HG03159 (cell line): ENCODE results near the gene PLCXD3.

ENCODE experiments used
- ATAC-seq: cut with Tn5 transposase; IDR thresholded peaks from one replicate; pipeline ENCODE4 v1.9.1; 2021; ENCODE audit warnings: mild to moderate bottlenecking, moderate library complexity; ENCODE audit not compliant: unreplicated experiment

PLCXD3 gene

DNA sequence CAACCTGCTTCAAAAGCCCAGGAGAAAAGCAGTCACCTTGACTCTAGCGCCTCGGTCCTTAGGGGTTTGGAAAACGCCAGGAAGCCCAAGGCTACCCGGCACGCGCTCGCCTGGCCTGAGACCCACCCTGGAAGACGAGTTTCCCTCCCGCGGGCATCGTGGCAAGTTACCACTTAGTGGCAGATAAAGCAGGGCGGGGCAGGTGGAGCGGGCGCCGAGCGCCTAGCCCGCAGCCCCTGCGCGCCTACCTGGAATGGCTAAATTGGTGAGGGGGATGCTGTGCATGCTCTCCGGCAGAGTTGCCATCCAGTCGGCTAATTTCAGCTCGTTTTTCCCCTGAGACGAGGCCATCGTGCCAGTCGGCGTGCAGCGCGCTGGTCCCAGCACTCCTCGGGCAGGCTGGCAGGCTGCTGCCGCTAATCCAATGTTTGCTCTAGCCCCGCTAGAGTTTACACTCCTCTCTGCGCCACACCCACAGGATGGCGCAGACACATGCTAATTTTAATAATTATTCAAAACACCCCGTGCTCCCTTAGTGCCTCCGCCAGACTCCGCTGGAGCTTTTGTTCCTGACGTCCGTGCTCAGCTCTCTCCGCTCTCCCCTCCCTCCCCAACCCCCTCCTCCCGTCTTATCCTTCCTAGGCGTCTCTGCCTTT, at the start of gene PLCXD3:
Gene PLCXD3 (minus strand): TSS at position 426 of the 656 bp plus-strand sequence. CDS start 75 bp downstream, at position 351.
- ATAC-seq = no peak

GRCh38 chr5:41559184-41559583, 48.8 kb upstream of the PLCXD3 start:
- ATAC-seq = no peak

GRCh38 chr5:41558295-41558694, 47.9 kb upstream of the PLCXD3 start:
- no peak for ATAC-seq

- ATAC-seq = no peak
These were observed 37.6 kb upstream of the PLCXD3 start for GRCh38 chr5:41547991-41548390.

GRCh38 chr5:41542183-41542582, 31.8 kb upstream of the PLCXD3 start:
- no peak for ATAC-seq

DNA sequence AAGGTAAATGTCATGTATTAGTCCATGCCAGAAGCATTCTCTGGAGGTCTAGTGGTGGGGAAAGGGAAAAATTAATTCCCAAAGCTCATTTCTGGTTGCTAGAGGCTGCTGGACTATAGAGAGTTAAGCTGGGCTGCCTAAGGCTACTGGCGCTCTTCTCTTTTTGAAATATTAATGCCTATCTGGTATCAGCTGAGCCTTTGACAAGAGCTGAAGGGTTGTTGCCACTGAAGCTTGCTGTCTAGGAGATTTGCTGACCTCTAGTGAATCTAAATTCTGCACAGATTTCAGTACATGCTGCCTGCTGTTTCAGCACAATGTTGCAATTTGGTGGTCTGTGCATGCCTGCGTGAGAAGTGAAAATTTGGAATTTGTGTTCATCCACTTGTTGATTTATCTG, 29.1 kb upstream of the PLCXD3 start:
- ATAC-seq = no peak

- no peak for ATAC-seq
These were observed 27.2 kb upstream of the PLCXD3 start for GRCh38 chr5:41537581-41537980.

DNA sequence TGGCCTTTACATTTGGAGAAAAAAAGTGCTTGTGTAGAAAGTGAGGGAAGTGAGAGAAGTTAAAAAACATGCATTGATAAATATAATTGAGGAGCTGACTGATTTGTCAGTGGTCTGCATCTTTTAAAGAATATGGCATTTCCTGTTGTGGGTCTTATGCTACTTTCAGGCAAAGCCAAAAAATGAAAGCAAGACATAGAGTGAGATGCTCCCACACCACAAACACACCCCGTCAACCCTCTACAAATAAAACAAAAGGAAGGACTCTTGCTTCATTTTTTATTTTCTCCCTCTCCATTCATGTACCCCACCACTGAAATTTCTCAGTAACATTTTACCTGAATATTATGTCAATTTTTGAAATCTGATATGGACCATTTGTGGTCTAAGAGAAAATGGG, 22.1 kb upstream of the PLCXD3 start:
- no peak for ATAC-seq

GRCh38 chr5:41527201-41527779, 16.9 kb upstream of the PLCXD3 start:
- no peak for ATAC-seq

GRCh38 chr5:41526699-41527098, 16.3 kb upstream of the PLCXD3 start:
- ATAC-seq = no peak

DNA sequence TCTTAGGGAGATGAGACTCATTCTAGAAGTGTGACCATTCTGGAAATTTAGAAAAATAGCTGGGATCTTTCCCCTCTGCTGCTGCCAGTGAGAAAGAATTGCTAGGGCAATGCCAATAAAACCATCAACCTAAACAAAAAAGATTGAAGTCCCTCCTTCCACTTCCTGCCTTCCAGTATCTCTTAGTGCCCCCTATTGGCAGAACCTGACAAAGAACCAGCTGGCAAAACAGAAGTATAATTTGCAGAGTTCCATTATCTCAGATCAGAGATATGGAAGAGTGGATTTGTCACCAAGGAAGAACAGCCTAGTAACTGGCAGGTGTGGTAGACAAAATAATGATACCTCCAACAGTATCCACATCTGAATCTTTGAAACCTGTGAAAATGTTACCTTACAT, 13.8 kb upstream of the PLCXD3 start:
- ATAC-seq = no peak

GRCh38 chr5:41522193-41522786, 11.9 kb upstream of the PLCXD3 start:
- no peak for ATAC-seq

DNA sequence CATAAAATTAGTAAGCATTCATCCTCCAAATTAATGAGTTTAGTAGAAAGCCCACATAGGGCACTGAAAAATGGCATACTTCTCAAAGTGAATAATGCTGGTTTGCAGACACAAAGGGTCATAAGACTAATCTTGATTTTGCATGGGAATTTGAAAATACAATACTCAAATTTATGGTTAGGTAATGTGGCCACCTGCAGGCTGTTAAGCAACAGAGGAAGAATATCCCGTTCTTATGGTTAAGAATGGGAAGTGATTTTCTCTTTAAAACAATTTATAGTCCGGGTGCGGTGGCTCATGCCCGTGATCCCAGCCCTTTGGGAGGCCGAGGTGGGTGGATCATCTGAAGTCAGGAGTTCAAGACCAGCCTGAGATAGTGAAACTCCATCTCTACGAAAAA, 9.4 kb upstream of the PLCXD3 start:
- ATAC-seq = no peak

DNA sequence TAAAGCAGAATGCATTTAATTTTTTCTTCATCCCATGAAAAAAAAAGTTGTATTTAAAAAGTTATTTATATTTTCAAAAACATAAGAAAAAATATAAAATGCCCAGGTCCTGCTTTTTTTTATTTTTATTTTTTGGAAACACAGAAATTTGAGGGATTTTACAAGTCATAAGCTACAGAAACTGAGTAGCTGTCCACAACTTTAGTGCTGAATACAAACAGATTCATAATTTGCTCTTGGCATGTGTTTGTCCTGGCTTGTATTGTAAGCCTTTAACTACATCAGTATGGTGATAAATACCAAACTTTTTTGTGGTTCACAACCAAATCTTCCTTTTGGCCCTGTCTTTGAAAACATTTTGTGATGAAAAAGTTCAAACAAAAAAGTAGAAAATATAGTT, 7.5 kb upstream of the PLCXD3 start:
- no peak for ATAC-seq

GRCh38 chr5:41511241-41511640, 840 bp upstream of the PLCXD3 start:
- ATAC-seq = no peak

DNA sequence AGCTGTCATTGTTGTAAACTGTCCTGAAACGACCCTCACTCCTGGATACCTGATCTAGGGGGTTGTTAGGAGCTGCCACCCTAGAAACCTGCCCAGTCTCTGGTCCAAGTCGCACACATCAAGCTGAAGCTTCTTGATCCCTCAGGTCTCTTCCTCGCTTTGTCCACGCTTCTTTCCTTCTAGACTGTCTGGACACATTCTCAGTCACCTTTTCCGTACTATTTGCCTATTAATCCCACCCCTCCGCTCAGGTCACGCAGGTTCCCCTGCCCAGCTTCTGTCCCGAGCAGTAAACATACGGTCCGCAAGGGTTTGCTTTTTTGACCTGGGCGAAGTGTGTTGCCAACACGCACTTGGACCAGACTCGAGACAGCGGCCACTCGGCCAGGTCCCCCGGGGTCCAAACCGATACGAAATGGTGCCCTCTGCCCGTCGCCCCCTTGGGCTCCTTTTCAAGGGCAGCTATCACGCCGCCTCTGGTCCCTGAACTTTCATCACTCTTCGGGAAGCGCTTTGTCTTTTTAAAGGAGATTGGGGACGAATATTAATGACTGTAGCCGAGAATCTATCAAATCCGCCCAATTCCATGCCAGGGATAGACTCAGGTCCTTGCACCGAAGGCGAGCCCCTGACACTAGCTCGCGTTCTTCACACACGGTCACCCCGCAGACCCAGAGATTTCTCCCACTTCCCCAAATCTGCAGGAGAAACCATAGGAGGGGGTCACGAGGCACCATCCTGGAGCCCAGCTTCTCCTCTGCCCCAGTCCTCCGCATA, 814 bp downstream of the PLCXD3 start:
- no peak for ATAC-seq

- no peak for ATAC-seq
These were observed 1.6 kb downstream of the PLCXD3 start for GRCh38 chr5:41508696-41509398.

GRCh38 chr5:41508186-41508585, 2.2 kb downstream of the PLCXD3 start:
- no peak for ATAC-seq

- no peak for ATAC-seq
These were observed 2.9 kb downstream of the PLCXD3 start for GRCh38 chr5:41507501-41507900.

DNA sequence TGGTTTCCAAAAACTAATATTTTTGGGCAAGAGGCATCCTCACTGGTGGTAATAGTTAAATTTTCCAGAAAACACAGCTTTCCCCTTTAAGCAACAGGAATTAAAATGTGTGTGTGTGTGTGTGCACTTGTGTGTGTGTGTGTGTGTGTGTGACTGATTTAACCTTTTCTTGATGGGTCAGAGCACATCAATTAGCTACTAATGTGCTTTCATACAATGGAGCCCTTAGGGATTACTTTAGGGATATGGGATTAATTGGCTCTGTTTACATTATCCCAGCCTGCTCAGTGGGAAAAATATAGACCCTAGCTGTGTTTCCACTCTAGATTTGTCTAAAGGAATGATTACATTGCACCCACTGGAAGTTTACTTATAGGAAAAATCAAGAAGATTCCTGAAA, 6.5 kb downstream of the PLCXD3 start:
- no peak for ATAC-seq

GRCh38 chr5:41503310-41503709, 7.1 kb downstream of the PLCXD3 start:
- ATAC-seq = no peak
